CD4-positive, CD25-positive, alpha-beta regulatory T cell (primary cell): ENCODE results near the gene TOPAZ1. TPM values are rescaled to one million over a fixed set of nuclear protein-coding genes. Genes with fewer than 3 reads are reported as not detected.

Source experiments
- ATAC-seq, 2 donors: fragments of 150-1000 bp; cut with Tn5 transposase; one replicate each; pipeline ENCODE4 v1.10.0; 2021; ENCODE audit warnings: low read depth in 2 of 2, moderate number of reproducible peaks in 2 of 2, moderate library complexity in 1 of 2
- DNase-seq, 3 donors: peaks; one replicate each; pipeline versions ENCODE4 v3.0.0 to v3.0.0-alpha.2; 2012 to 2022; ENCODE audit warnings: mixed read lengths in 1 of 3
- H3K27ac ChIP-seq: one replicate; pipeline ENCODE4 v1.7.0; 2013; ENCODE audit warnings: mild to moderate bottlenecking, low read length; ENCODE audit not compliant: insufficient read depth, poor library complexity, severe bottlenecking
- H3K27me3 ChIP-seq: one replicate; pipeline ENCODE4 v1.7.0; 2013; ENCODE audit warnings: low read length; ENCODE audit not compliant: control insufficient read depth, insufficient read depth
- H3K36me3 ChIP-seq: one replicate; pipeline ENCODE4 v1.7.0; 2013; ENCODE audit warnings: mild to moderate bottlenecking, low read length, moderate library complexity; ENCODE audit not compliant: control insufficient read depth, insufficient read depth
- H3K4me1 ChIP-seq: 2 replicates; pipeline ENCODE4 v1.7.0; 2013; ENCODE audit warnings: mild to moderate bottlenecking, low read length; ENCODE audit not compliant: insufficient read depth, control insufficient read depth, poor library complexity, severe bottlenecking
- H3K4me3 ChIP-seq: one replicate; pipeline ENCODE4 v1.7.0; 2013; ENCODE audit warnings: low read depth, mild to moderate bottlenecking, low read length, moderate library complexity
- H3K9me3 ChIP-seq, 2 experiments: 1 replicate in 1 of 2; 2 replicates in 1 of 2; pipeline ENCODE4 v1.7.0; 2013; ENCODE audit warnings: low read length in 2 of 2, mild to moderate bottlenecking in 1 of 2, moderate library complexity in 1 of 2; ENCODE audit not compliant: control insufficient read depth in 2 of 2
- H3K27ac Mint-ChIP-seq, 3 donors: one replicate each; pipeline ENCODE4 v1.8.0; 2020 to 2022; ENCODE audit warnings: mild to moderate bottlenecking in 3 of 3, mixed read lengths in 3 of 3, moderate library complexity in 2 of 3
- H3K27me3 Mint-ChIP-seq: one replicate; pipeline ENCODE4 v1.8.0; 2022; ENCODE audit warnings: mild to moderate bottlenecking, mixed read lengths
- H3K36me3 Mint-ChIP-seq: one replicate; pipeline ENCODE4 v1.8.0; 2020; ENCODE audit warnings: mixed read lengths
- H3K4me1 Mint-ChIP-seq, 4 donors: one replicate each; pipeline ENCODE4 v1.8.0; 2020 to 2022; ENCODE audit warnings: mixed read lengths in 4 of 4, mild to moderate bottlenecking in 1 of 4
- H3K4me3 Mint-ChIP-seq, 4 donors: one replicate each; pipeline ENCODE4 v1.8.0; 2020 to 2022; ENCODE audit warnings: mild to moderate bottlenecking in 4 of 4, mixed read lengths in 4 of 4, moderate library complexity in 3 of 4
- H3K9me3 Mint-ChIP-seq, 7 donors: one replicate each; pipeline ENCODE4 v1.8.0; 2020 to 2022; ENCODE audit warnings: mixed read lengths in 7 of 7, mild to moderate bottlenecking in 3 of 7, moderate library complexity in 2 of 7
- polyA plus RNA-seq, 4 donors: library from polyadenylated mRNA; unstranded; fragments of 300-500 nt; fragmentation: Illumina TruSeq; gene quantifications; one replicate each; pipeline ENCODE4 v1.2.3, GENCODE V29; 2021
- total RNA-seq: library from RNA; stranded (reverse); gene quantifications from one replicate; pipeline ENCODE4 v1.2.3, GENCODE V29; 2022

The TOPAZ1 gene
- total and polyA plus RNA-seq, 5 donors from 2014 or later: not detected

DNA sequence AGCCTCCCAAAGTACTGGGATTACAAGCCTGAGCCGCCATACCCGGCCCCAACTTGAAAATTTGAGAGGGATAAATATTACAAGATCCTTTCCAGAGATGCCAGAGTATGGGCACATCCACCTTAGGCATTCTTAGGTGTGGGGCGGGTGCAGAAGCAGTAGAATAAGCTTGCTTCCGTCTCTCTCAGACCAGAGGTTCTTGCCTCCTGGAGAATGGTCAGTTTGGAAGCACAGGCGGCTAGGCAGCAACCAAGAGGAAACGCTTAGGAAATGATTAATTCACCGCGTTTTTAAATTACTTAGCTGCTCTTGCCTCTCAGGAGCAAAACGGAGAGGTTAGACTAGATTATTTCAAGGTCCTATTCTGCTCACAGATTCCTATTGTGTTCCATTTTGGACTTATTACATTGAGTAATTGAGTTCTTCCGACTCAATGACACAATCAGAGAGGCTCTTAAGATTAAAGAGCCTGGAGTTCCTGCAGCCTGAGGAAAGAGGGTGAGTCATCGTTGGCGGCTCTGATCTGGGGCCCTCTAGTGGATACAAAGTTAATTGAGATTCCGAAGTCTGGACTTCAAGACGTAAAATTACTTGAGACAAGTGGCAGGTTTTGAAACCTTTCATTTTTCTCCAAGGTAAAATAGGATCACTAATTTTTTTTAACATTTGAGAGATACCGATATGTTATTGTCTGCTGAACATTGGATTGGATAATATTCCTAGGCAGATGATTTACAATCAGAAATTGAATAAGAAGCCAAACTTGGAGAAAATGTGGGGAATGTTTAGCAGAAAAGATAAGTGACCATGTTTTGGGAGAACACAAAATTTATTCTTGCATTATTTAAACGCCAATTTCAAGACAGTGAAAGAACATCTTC lies 5.8 kb upstream of the TOPAZ1 start:
- H3K4me3 Mint-ChIP-seq: no peak overlapping the region
- H3K9me3 Mint-ChIP-seq: no peaks in the 10 kb centered on the region
- DNase-seq (peak; percentile 21 to 77 (median 48)), ATAC-seq (peak; percentile 85 to 86)
- Histone ChIP-seq H3K4me3 (no peak overlapping the region), H3K4me1 (no peaks in the 10 kb centered on the region), H3K27me3 (peaks cover 9% of the 10 kb centered on the region), H3K27ac (no peak overlapping the region), H3K9me3 (no peaks in the 10 kb centered on the region), H3K36me3 (no peaks in the 10 kb centered on the region)
- no peaks in the 10 kb centered on the region for H3K36me3 Mint-ChIP-seq
- peaks cover 14% of the 10 kb centered on the region for H3K27me3 Mint-ChIP-seq
- no peak overlapping the region for H3K27ac Mint-ChIP-seq
- peaks cover 5 to 9% (median 6%) of the 10 kb centered on the region in 4 donors for H3K4me1 Mint-ChIP-seq

DNA sequence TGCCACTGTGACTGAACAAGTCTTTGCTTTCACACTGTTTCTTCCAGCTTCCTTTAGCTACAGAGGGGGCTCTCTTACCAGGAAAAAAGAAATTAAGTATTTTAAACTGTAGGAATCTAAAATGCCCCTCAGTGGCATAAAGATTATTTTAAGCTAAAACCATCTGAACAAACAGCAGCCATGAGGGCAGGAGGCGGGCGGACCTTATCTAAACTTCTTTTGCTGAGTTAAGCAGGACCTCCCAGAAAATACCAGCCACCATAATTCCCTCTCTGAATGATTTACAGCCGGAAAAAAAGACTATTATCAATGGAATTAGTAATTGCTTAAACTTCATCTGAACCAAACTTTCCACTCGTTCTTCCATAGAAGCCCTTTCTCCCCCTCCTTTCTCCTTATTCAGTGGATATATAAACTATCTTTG lies 5.2 kb upstream of the TOPAZ1 start:
- H3K27ac Mint-ChIP-seq: no peak overlapping the region
- peaks cover 5 to 9% (median 6%) of the 10 kb centered on the region in 4 donors for H3K4me1 Mint-ChIP-seq
- no peaks in the 10 kb centered on the region for H3K9me3 Mint-ChIP-seq
- Histone ChIP-seq H3K9me3 (no peaks in the 10 kb centered on the region), H3K27me3 (peaks cover 9% of the 10 kb centered on the region), H3K4me3 (no peak overlapping the region), H3K4me1 (no peaks in the 10 kb centered on the region), H3K36me3 (no peaks in the 10 kb centered on the region), H3K27ac (no peak overlapping the region)
- no peak for DNase-seq
- H3K27me3 Mint-ChIP-seq: peaks cover 19% of the 10 kb centered on the region
- no peak overlapping the region for H3K4me3 Mint-ChIP-seq
- ATAC-seq: no peak
- H3K36me3 Mint-ChIP-seq: no peaks in the 10 kb centered on the region

GRCh38 chr3:44237161-44237560 lies 4.5 kb upstream of the TOPAZ1 start:
- no peak overlapping the region for H3K27ac Mint-ChIP-seq
- no peaks in the 10 kb centered on the region for H3K36me3 Mint-ChIP-seq
- no peaks in the 10 kb centered on the region for H3K9me3 Mint-ChIP-seq
- no peak overlapping the region for H3K4me3 Mint-ChIP-seq
- peaks cover 5 to 9% (median 6%) of the 10 kb centered on the region in 4 donors for H3K4me1 Mint-ChIP-seq
- DNase-seq (no peak), ATAC-seq (no peak)
- H3K27ac ChIP-seq: no peak overlapping the region
- peaks cover 9% of the 10 kb centered on the region for H3K27me3 ChIP-seq
- no peak overlapping the region for H3K4me3 ChIP-seq
- H3K4me1 ChIP-seq: no peaks in the 10 kb centered on the region
- peaks cover 19% of the 10 kb centered on the region for H3K27me3 Mint-ChIP-seq
- H3K9me3 ChIP-seq: no peaks in the 10 kb centered on the region
- no peaks in the 10 kb centered on the region for H3K36me3 ChIP-seq

- DNase-seq (no peak), ATAC-seq (no peak)
- Mint-ChIP-seq H3K36me3 (no peaks in the 10 kb centered on the region), H3K27ac (no peak overlapping the region), H3K27me3 (peaks cover 22% of the 10 kb centered on the region), H3K9me3 (no peaks in the 10 kb centered on the region), H3K4me1 (peaks cover 5 to 7% (median 6%) of the 10 kb centered on the region in 4 donors), H3K4me3 (no peak overlapping the region)
- Histone ChIP-seq H3K4me1 (no peaks in the 10 kb centered on the region), H3K27ac (no peak overlapping the region), H3K27me3 (peaks cover 9% of the 10 kb centered on the region), H3K4me3 (no peak overlapping the region), H3K36me3 (no peaks in the 10 kb centered on the region), H3K9me3 (no peaks in the 10 kb centered on the region)
Observed at GRCh38 chr3:44237665-44238064, 4.0 kb upstream of the TOPAZ1 start.

- no peak overlapping the region for H3K4me3 Mint-ChIP-seq
Observed at GRCh38 chr3:44238889-44239288, 2.8 kb upstream of the TOPAZ1 start.

DNA sequence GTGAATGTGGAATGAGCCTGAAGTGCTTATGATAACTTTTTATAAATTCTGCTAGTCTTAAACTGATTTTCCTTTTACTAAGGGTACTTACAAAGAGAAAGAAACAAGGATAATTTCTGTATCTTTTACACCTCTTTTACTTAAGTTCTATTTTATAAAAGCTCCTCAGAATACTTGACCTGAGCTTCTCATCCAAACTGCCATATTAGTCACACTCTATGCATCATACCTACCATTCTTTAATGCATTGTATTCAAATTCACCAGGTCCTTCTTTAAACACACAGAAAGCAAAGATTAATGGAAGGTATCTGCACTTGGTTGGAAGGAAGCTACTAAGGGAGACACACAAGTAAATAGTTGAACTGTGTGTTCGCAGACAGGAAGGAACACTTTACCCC lies 1.6 kb upstream of the TOPAZ1 start:
- Histone ChIP-seq H3K4me1 (no peaks in the 10 kb centered on the region), H3K4me3 (no peak overlapping the region), H3K27me3 (peaks cover 9% of the 10 kb centered on the region), H3K27ac (no peak overlapping the region), H3K36me3 (no peaks in the 10 kb centered on the region), H3K9me3 (no peaks in the 10 kb centered on the region)
- Mint-ChIP-seq H3K36me3 (no peaks in the 10 kb centered on the region), H3K9me3 (peaks cover 0 to 2% (median 0%) of the 10 kb centered on the region in 7 donors), H3K4me1 (peaks cover 5 to 7% (median 6%) of the 10 kb centered on the region in 4 donors), H3K27me3 (peaks cover 23% of the 10 kb centered on the region), H3K27ac (no peak overlapping the region), H3K4me3 (no peak overlapping the region)
- DNase-seq (no peak), ATAC-seq (no peak)

More at GRCh38 chr3:44238889-44239288, 2.8 kb upstream of the TOPAZ1 start:
- H3K36me3 Mint-ChIP-seq: no peaks in the 10 kb centered on the region
- H3K27me3 ChIP-seq: peaks cover 9% of the 10 kb centered on the region
- H3K9me3 Mint-ChIP-seq: peaks cover 0 to 2% (median 0%) of the 10 kb centered on the region in 7 donors
- peaks cover 23% of the 10 kb centered on the region for H3K27me3 Mint-ChIP-seq
- H3K27ac ChIP-seq: no peak overlapping the region
- no peak overlapping the region for H3K4me3 ChIP-seq
- ATAC-seq: no peak
- H3K36me3 ChIP-seq: no peaks in the 10 kb centered on the region
- no peaks in the 10 kb centered on the region for H3K9me3 ChIP-seq
- peaks cover 5 to 7% (median 6%) of the 10 kb centered on the region in 4 donors for H3K4me1 Mint-ChIP-seq
- DNase-seq: no peak
- H3K4me1 ChIP-seq: no peaks in the 10 kb centered on the region
- H3K27ac Mint-ChIP-seq: no peak overlapping the region

GRCh38 chr3:44242721-44243120 lies 1.0 kb downstream of the TOPAZ1 start:
- no peaks in the 10 kb centered on the region for H3K36me3 Mint-ChIP-seq
- H3K4me3 Mint-ChIP-seq: no peak overlapping the region
- ATAC-seq (no peak), DNase-seq (no peak)
- no peaks in the 10 kb centered on the region for H3K4me1 ChIP-seq
- H3K4me1 Mint-ChIP-seq: no peaks in the 10 kb centered on the region
- peaks cover 3% of the 10 kb centered on the region for H3K27me3 ChIP-seq
- no peak overlapping the region for H3K4me3 ChIP-seq
- no peaks in the 10 kb centered on the region for H3K36me3 ChIP-seq
- peaks cover 15% of the 10 kb centered on the region for H3K27me3 Mint-ChIP-seq
- peaks cover 0 to 2% (median 0%) of the 10 kb centered on the region in 7 donors for H3K9me3 Mint-ChIP-seq
- H3K27ac ChIP-seq: no peak overlapping the region
- H3K27ac Mint-ChIP-seq: no peak overlapping the region
- no peaks in the 10 kb centered on the region for H3K9me3 ChIP-seq

GRCh38 chr3:44248152-44248551 lies 6.5 kb downstream of the TOPAZ1 start:
- Mint-ChIP-seq H3K4me1 (no peaks in the 10 kb centered on the region), H3K36me3 (no peaks in the 10 kb centered on the region), H3K27me3 (peaks cover 30% of the 10 kb centered on the region), H3K4me3 (no peak overlapping the region), H3K27ac (no peak overlapping the region), H3K9me3 (peaks cover 0 to 8% (median 3%) of the 10 kb centered on the region in 7 donors)
- no peaks in the 10 kb centered on the region for H3K4me1 ChIP-seq
- DNase-seq (no peak), ATAC-seq (no peak)
- H3K9me3 ChIP-seq: peaks cover 0 to 8% of the 10 kb centered on the region in 2 experiments
- H3K27me3 ChIP-seq: no peaks in the 10 kb centered on the region
- H3K36me3 ChIP-seq: no peaks in the 10 kb centered on the region
- no peak overlapping the region for H3K4me3 ChIP-seq
- H3K27ac ChIP-seq: no peak overlapping the region
